C1 segment of cervical spinal cord (tissue), 14 donors: ENCODE results near the gene RRP8.

Experiments
- DNase-seq, 14 donors: peaks; one replicate each; lab custom pipeline; 2025; lab: John Stamatoyannopoulos, UW

RRP8 gene

GRCh38 chr11:6601041-6601461 is 2.4 kb downstream of the RRP8 start:
- no peak for DNase-seq

GRCh38 chr11:6599881-6600390 is 3.5 kb downstream of the RRP8 start:
- no peak for DNase-seq

GRCh38 chr11:6599449-6599848 is 4.0 kb downstream of the RRP8 start:
- DNase-seq, result no peak

GRCh38 chr11:6598555-6598954 is 4.9 kb downstream of the RRP8 start:
- DNase-seq, result no peak

- peak in 3 of 14 donors; percentile 14 to 58 (median 27) for DNase-seq
These were observed 7.1 kb downstream of the RRP8 start for GRCh38 chr11:6596239-6596877.

- no peak for DNase-seq
These were observed 9.2 kb downstream of the RRP8 start for GRCh38 chr11:6594142-6594768.

- DNase-seq, result no peak
These were observed 15.4 kb downstream of the RRP8 start for GRCh38 chr11:6588018-6588417.

- peak in 8 of 14 donors; percentile 27 to 87 (median 38) for DNase-seq
These were observed 16.0 kb downstream of the RRP8 start for GRCh38 chr11:6587360-6587953.

- peak in 1 of 14 donors; percentile 49 for DNase-seq
These were observed 16.7 kb downstream of the RRP8 start for GRCh38 chr11:6586434-6587359.

GRCh38 chr11:6584528-6584927 is 18.9 kb downstream of the RRP8 start:
- no peak for DNase-seq

GRCh38 chr11:6583584-6583983 is 19.8 kb downstream of the RRP8 start:
- no peak for DNase-seq

- no peak for DNase-seq
These were observed 23.7 kb downstream of the RRP8 start for GRCh38 chr11:6579681-6580080.

- DNase-seq, result no peak
These were observed 25.3 kb downstream of the RRP8 start for GRCh38 chr11:6578134-6578533.

- DNase-seq, result peak in 13 of 14 donors; percentile 20 to 86 (median 74)
These were observed 26.7 kb downstream of the RRP8 start for GRCh38 chr11:6576471-6577373.

GRCh38 chr11:6574816-6575715 is 28.4 kb downstream of the RRP8 start:
- no peak for DNase-seq

- no peak for DNase-seq
These were observed 31.2 kb downstream of the RRP8 start for GRCh38 chr11:6572215-6572614.

GRCh38 chr11:6571434-6572008 is 31.9 kb downstream of the RRP8 start:
- DNase-seq, result no peak

- DNase-seq, result no peak
These were observed 32.6 kb downstream of the RRP8 start for GRCh38 chr11:6570691-6571427.

GRCh38 chr11:6569706-6570105 is 33.7 kb downstream of the RRP8 start:
- no peak for DNase-seq
